Small intestine (tissue), 7 donors: ENCODE results near the gene MAP4K4. TPM values are rescaled to one million over a fixed set of nuclear protein-coding genes. Genes with fewer than 3 reads are reported as not detected.

Experiments used
- DNase-seq, 2 donors: peaks; one replicate each; pipeline versions ENCODE4 v3.0.0 to v3.0.0-alpha.2; 2013
- FAIRE-seq: peaks from 2 replicates; lab custom pipeline; 2012; peaks lifted over from hg19 to GRCh38; lab: Jason Lieb, UNC
- H3K27ac ChIP-seq, 3 donors: one replicate each; pipeline ENCODE4 v1.5.1; 2013; ENCODE audit warnings: low read length in 2 of 3, mild to moderate bottlenecking in 2 of 3, control low read depth in 1 of 3, inconsistent platforms in 1 of 3, low read depth in 1 of 3, moderate library complexity in 1 of 3
- H3K27me3 ChIP-seq, 3 donors: one replicate each; pipeline ENCODE4 v1.6.1; 2013; ENCODE audit warnings: low read length in 3 of 3, inconsistent platforms in 1 of 3; ENCODE audit not compliant: control insufficient read depth in 3 of 3, insufficient read depth in 3 of 3
- H3K36me3 ChIP-seq, 3 donors: one replicate each; pipeline ENCODE4 v1.6.1; 2013; ENCODE audit warnings: low read length in 3 of 3, inconsistent platforms in 1 of 3, low read depth in 1 of 3, mild to moderate bottlenecking in 1 of 3, moderate library complexity in 1 of 3; ENCODE audit not compliant: control insufficient read depth in 3 of 3, insufficient read depth in 2 of 3
- H3K4me1 ChIP-seq, 3 donors: one replicate each; pipeline ENCODE4 v1.6.1; 2013; ENCODE audit warnings: low read length in 2 of 3, inconsistent platforms in 1 of 3, low read depth in 1 of 3, mild to moderate bottlenecking in 1 of 3, moderate library complexity in 1 of 3; ENCODE audit not compliant: control insufficient read depth in 3 of 3, insufficient read depth in 2 of 3
- H3K4me3 ChIP-seq, 3 donors: one replicate each; pipeline ENCODE4 v1.5.1; 2013; ENCODE audit warnings: low read length in 3 of 3, control low read depth in 1 of 3, inconsistent platforms in 1 of 3, low read depth in 1 of 3, mild to moderate bottlenecking in 1 of 3, moderate library complexity in 1 of 3
- H3K9me3 ChIP-seq, 2 donors: one replicate each; pipeline ENCODE4 v1.6.1; 2013; ENCODE audit warnings: low read depth in 1 of 2, low read length in 1 of 2; ENCODE audit not compliant: control insufficient read depth in 2 of 2, insufficient read depth in 1 of 2
- WGBS, 3 donors: extraction: QIAGEN DNeasy Blood & Tissue Kit; methylation state at CpG; one replicate each; pipeline ENCODE4 v1.1.7; 2013; 5-methylcytosine and 5-hydroxymethylcytosine counted together
- polyA plus RNA-seq, 4 donors: library from polyadenylated mRNA; stranded (reverse) in 3 of 4; unstranded in 1 of 4; fragments of 200-250 nt in 3 of 4; fragments of 120-200 nt in 1 of 4; gene quantifications; one replicate each; pipeline versions ENCODE4 v1.2.1 to v1.2.3, GENCODE V29; 2013
- donor health status: healthy with polysubstance abuse.
- donor health status: control.
- donor health status: control.
- donor health status: Bipolar disorder and iron deficiency.
- donor health status: healthy.

MAP4K4 gene
- polyA plus RNA-seq, 4 donors = 8.5 to 26.5 (median 13.8) TPM

DNA sequence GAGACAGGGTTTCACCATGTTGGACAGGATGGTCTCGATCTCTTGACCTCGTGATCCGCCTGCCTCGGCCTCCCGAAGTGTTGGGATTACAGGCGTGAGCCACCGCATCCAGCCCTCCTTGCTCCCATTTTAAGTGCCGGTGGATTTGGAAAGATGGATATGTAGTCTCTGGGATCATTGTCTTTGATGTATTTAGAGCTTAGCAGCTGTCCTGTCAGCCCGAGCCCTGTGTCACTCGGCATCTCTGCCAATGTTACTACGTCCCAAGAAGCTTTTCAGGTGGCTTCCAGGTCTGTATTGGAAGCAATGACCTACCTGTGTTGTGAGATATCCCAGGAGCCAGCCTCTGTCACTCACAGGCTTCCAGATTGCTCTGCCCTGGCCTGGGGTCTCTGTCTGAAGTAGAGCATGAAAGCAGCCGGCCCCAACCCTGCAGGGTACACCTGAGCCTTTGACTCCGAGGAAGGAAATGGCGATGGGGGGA, 35.3 kb downstream of the MAP4K4 start:
- Histone ChIP-seq H3K4me3 (no peak overlapping the region), H3K9me3 (no peaks in the 10 kb centered on the region), H3K4me1 (peaks cover 6 to 26% (median 21%) of the 10 kb centered on the region in 3 donors), H3K36me3 (no peaks in the 10 kb centered on the region), H3K27ac (no peak overlapping the region), H3K27me3 (no peaks in the 10 kb centered on the region)
- FAIRE-seq (no peak), DNase-seq (no peak)
- 94 to 96% (median 95%) methylated on average over 14 of the region's 14 CpGs for WGBS, 3 donors

DNA sequence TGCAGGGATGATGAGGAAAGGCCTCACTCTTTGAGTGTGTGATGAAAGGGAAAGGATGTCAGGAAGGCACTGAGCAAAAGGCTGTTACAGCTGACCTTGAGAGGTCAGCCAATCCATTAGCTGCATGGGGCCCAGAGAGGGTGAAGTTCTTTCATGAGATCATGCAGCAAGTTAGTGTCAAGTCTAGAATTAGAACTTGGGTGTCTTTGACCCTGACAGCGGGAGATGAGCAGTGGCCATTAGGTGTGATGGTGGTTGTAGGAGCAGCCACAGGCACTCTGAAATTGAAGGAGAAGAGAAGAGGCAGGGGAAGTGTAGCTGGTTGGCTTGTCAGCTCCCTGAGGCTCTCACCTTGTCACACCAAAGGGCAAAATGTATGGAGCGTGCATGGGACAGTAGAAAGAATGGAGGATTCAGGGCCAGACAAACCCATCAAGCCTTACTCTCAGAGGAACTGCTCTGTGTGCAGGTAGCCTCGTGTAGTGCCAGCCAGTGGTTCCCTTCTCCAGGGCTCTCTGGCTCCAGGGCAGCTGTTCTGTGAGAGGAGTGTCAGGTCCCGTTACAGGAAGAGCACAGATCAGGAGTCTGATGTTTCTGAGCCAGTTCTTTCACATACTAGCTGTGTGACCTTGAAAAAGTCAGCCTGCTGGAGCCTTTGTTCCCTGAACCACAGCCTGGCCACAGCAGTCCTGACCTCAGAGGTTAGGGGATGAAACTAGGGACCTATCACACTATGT, 35.9 kb downstream of the MAP4K4 start:
- WGBS, 3 donors = 66 to 77% (median 76%) methylated on average over 4 of the region's 4 CpGs
- DNase-seq (no peak), FAIRE-seq (no peak)
- Histone ChIP-seq H3K9me3 (no peaks in the 10 kb centered on the region), H3K4me1 (peaks cover 7 to 30% (median 22%) of the 10 kb centered on the region in 3 donors), H3K27me3 (no peaks in the 10 kb centered on the region), H3K36me3 (no peaks in the 10 kb centered on the region), H3K27ac (no peak overlapping the region), H3K4me3 (no peak overlapping the region)

DNA sequence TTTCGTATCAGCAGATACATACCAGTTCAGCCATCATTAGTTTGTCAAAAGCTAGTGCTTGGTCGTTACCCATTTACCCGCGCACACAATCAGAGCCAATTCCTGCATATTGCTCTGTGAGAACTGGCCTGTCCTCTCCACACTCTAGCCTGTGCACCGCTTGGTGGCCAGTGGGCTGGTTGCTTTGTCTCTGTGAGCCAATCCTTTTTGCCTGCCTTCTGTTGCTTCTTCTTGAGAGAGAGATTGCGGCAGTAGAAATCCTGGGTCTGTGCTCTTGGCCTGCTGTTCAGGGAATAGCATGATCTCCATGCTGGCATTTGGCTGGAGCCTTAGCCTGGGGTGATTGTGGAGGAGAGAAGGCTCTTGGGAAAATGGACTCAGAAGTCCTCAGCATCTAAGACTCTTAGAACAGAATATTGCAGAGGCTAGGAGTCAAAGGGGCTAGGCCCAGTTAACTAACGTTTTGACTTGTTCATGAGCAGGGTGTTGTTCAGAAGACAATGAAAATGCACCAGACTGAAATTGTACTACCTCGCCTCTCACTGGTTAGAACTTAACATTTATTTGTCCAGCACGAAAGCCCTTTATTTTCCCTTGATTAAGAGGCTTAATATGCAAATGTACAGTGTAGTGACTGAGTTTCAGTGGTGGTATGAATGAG, 37.1 kb downstream of the MAP4K4 start:
- no peaks in the 10 kb centered on the region for H3K27me3 ChIP-seq
- no peaks in the 10 kb centered on the region for H3K9me3 ChIP-seq
- FAIRE-seq (no peak), DNase-seq (no peak)
- no peak overlapping the region for H3K4me3 ChIP-seq
- peaks cover 7 to 33% (median 25%) of the 10 kb centered on the region in 3 donors for H3K4me1 ChIP-seq
- no peaks in the 10 kb centered on the region for H3K36me3 ChIP-seq
- no peak overlapping the region for H3K27ac ChIP-seq
- 85 to 88% (median 87%) methylated on average over 9 of the region's 9 CpGs for WGBS, 3 donors

DNA sequence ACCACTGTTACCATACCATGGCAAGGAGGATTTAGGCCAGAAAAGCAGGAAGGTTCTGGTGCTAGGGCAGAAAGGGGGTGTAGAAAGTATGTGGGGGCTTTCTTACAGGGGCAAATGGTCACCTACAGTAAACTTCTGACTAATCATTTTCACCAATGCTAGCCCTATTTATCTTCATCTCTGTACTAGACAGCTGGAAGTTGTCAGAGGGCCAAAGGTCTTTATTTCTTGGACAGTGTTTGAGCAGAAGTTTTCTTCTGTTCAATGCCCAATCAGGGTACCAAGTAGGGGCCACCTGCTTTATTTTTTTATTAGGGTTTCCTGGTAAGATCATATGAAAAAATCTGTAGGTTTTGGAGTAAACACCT, 37.6 kb downstream of the MAP4K4 start:
- H3K4me1 ChIP-seq = peaks cover 7 to 33% (median 25%) of the 10 kb centered on the region in 3 donors
- FAIRE-seq (no peak), DNase-seq (peak in 1 of 2 donors; percentile 25)
- H3K27ac ChIP-seq = no peak overlapping the region
- no peak overlapping the region for H3K4me3 ChIP-seq
- H3K36me3 ChIP-seq = no peaks in the 10 kb centered on the region
- H3K27me3 ChIP-seq = no peaks in the 10 kb centered on the region
- H3K9me3 ChIP-seq = no peaks in the 10 kb centered on the region

DNA sequence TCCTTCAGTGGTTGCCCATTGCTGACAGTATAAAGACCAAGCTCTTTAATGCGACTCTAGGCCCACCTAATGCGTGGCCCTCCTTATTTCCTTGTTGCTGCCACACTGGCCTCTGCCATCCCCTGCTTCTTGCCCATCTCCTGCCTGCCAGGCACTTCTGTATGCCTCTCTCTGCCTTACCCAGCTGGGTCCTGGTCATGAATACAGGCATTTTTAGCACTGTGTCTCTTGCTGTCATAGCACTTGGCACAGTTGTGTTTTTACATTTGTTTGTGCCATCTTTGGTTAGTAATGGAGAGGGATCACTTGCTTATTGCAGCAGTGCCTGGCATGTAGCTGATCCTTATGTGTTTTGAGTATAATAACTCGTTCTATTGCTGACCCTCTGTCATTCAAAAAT, 38.7 kb downstream of the MAP4K4 start:
- Histone ChIP-seq H3K27ac (no peak overlapping the region), H3K27me3 (no peaks in the 10 kb centered on the region), H3K36me3 (no peaks in the 10 kb centered on the region), H3K9me3 (no peaks in the 10 kb centered on the region), H3K4me1 (peaks cover 7 to 33% (median 25%) of the 10 kb centered on the region in 3 donors), H3K4me3 (no peak overlapping the region)
- WGBS, 3 donors = 83 to 94% (median 90%) methylated on average over 3 of the region's 3 CpGs
- no peak for DNase-seq
- no peak for FAIRE-seq

DNA sequence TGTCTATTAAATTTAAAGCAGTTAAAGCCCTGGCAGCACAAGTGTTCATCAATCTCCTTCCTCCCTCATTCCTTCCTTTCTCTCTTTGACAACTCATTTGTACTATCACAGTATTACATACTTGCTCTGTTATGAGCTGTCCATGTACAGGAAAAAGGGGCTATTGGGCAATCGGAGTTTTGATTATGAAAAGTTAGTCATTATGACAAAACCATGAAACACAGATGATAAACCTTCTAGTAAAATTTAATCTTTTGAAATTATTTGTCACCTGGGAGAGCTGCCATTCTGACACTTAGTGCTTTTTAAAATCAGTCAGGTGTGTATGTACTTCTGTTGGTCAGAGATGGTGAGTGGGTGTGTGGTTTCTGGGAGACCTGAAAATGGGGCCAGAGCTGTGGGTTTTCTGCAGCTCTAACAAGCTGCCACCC, 39.4 kb downstream of the MAP4K4 start:
- FAIRE-seq (no peak), DNase-seq (peak in 1 of 2 donors; percentile 35)
- WGBS, 3 donors = 33 to 41% (median 37%) methylated on average over 1 of the region's 1 CpG
- no peaks in the 10 kb centered on the region for H3K36me3 ChIP-seq
- H3K4me3 ChIP-seq = no peak overlapping the region
- H3K27me3 ChIP-seq = no peaks in the 10 kb centered on the region
- peak overlapping the region in 1 of 3 donors; percentile 21 for H3K27ac ChIP-seq
- H3K9me3 ChIP-seq = no peaks in the 10 kb centered on the region
- H3K4me1 ChIP-seq = peaks cover 7 to 37% (median 25%) of the 10 kb centered on the region in 3 donors

DNA sequence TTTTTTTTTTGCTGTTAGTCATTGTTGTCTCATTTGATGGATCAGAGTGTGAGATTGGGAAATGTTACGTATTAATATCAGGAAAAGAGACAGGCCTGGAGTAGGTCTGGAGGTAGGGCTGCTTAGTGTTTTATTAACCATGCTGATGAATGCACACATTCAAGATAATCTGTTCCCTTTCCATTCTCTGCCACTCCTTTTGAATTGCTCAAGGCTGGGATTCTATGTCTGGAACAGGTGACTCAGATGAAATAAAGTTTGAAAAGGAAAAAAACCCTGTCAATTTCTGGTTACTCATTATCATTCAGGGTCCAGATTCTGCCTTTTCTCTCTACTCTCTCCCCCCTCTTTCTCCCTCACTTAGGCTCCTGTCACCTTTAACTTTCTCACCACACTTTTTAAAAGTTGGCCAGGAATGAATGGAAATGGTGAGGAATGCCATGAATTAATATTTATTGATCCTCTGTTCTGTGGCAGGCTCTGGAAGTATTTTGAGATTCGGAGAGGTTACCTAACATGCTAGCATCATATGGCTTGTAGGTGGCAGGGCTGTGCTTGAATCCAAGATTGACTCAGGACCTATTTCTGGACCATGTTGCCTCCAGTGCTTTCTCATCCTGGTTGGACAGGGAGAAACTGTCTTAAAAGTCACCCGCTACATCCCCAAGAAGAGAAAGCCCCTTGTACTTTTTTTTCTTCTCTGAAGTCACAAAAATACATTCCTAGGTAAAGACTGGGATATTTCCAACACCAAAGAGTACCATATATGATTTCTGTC, 40.2 kb downstream of the MAP4K4 start:
- peaks cover 7 to 44% (median 28%) of the 10 kb centered on the region in 3 donors for H3K4me1 ChIP-seq
- no peak for FAIRE-seq

DNA sequence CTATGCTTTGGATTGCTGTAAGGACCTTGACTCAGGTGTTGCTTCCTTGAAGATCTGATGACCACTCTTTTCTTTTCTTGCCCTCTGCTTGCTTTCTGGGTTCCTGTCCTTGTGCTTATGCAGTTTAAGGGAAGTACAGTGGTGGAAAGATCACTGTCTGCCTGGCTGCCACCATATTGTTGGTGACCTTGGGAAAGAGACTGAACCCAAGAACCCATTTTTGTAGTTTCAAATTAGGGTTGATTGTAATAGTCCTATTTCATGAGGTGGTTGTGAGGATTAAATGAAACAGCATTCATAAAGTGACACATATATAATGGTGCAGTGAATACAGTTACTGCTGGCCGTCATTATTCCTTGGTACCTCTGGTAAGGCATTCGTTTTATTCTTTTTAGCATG, 41.1 kb downstream of the MAP4K4 start:
- H3K27ac ChIP-seq = no peak overlapping the region
- no peaks in the 10 kb centered on the region for H3K27me3 ChIP-seq
- DNase-seq (no peak), FAIRE-seq (no peak)
- peaks cover 7 to 39% (median 25%) of the 10 kb centered on the region in 3 donors for H3K4me1 ChIP-seq
- H3K9me3 ChIP-seq = no peaks in the 10 kb centered on the region
- WGBS, 3 donors = 95 to 100% (median 96%) methylated on average over 2 of the region's 2 CpGs
- H3K4me3 ChIP-seq = no peak overlapping the region
- no peaks in the 10 kb centered on the region for H3K36me3 ChIP-seq

More for the DNA sequence above, 40.2 kb downstream of the MAP4K4 start:
- Histone ChIP-seq H3K9me3 (no peaks in the 10 kb centered on the region), H3K27ac (peak overlapping the region in 2 of 3 donors; percentile 18 to 61), H3K36me3 (no peaks in the 10 kb centered on the region), H3K4me3 (no peak overlapping the region), H3K27me3 (no peaks in the 10 kb centered on the region)
- WGBS, 3 donors = 51 to 74% (median 68%) methylated on average over 3 of the region's 3 CpGs
- peak; percentile 71 to 82 for DNase-seq
